B cell (primary cell): ENCODE results near the gene TAF10. TPM values are rescaled to one million over a fixed set of nuclear protein-coding genes. Genes with fewer than 3 reads are reported as not detected.
A peak's percentile ranks its signal among the peaks of the same experiment; 100 is the strongest.

Source experiments
- ATAC-seq: fragments of 200-7000 bp; cut with Tn5 transposase; one replicate; pipeline ENCODE4 v1.10.0; 2021; ENCODE audit warnings: low read depth, mild to moderate bottlenecking, moderate number of reproducible peaks, moderate library complexity
- CTCF ChIA-PET: fragments of 350-600 bp; sonication (Branson Sonifier 250); formaldehyde crosslinking; loops from one replicate; lab custom pipeline; 2021; ENCODE audit warnings: antibody characterized with exemption, inconsistent platforms; lab: Charles Lee
- POLR2A ChIA-PET: fragments of 350-600 bp; sonication (Branson Sonifier 250); formaldehyde crosslinking; loops from one replicate; lab custom pipeline; 2021; ENCODE audit warnings: antibody characterized with exemption; lab: Charles Lee
- DNase-seq: peaks from one replicate; pipeline ENCODE4 v3.0.0; 2013
- H2AFZ ChIP-seq: 2 replicates; pipeline ENCODE4 v1.6.1; 2012; ENCODE audit warnings: mild to moderate bottlenecking, low read depth, low read length; ENCODE audit not compliant: insufficient read depth, poor library complexity, severe bottlenecking
- H3K27ac ChIP-seq, 2 donors: 1 replicate in 1 of 2; 2 replicates in 1 of 2; pipeline ENCODE4 v1.5.1; 2012 to 2013; ENCODE audit warnings: low read length in 2 of 2, mild to moderate bottlenecking in 2 of 2, moderate library complexity in 1 of 2
- H3K27me3 ChIP-seq, 4 experiments: fragments of 200-600 bp in 1 of 4; sonication (generic) in 1 of 4; replicated peaks in 1 of 4; 1 replicate in 2 of 4; 2 replicates in 2 of 4; pipeline versions ENCODE4 v1.6.1 to v1.7.0; 2013 to 2016; ENCODE audit warnings: low read length in 3 of 4, mild to moderate bottlenecking in 2 of 4, mixed read lengths in 1 of 4, moderate library complexity in 1 of 4; ENCODE audit not compliant: insufficient read depth in 4 of 4, control insufficient read depth in 3 of 4; ENCODE audit errors: control extremely low read depth in 1 of 4
- H3K36me3 ChIP-seq, 2 experiments: replicated peaks in 1 of 2; 1 replicate in 1 of 2; 2 replicates in 1 of 2; pipeline versions ENCODE4 v1.6.1 to v1.7.1; 2013; ENCODE audit warnings: low read length in 1 of 2; ENCODE audit not compliant: insufficient read depth in 2 of 2, control insufficient read depth in 1 of 2; ENCODE audit errors: control extremely low read depth in 1 of 2, extremely low read depth in 1 of 2
- H3K4me1 ChIP-seq, 2 donors: fragments of 200-600 bp in 1 of 2; sonication (generic) in 1 of 2; 1 replicate in 1 of 2; 2 replicates in 1 of 2; pipeline versions ENCODE4 v1.5.1 to v1.6.1; 2013 to 2017; ENCODE audit warnings: low read length in 2 of 2; ENCODE audit not compliant: control insufficient read depth in 2 of 2, insufficient read depth in 2 of 2
- H3K4me2 ChIP-seq: replicated peaks from 2 replicates; pipeline ENCODE3; 2012; ENCODE audit warnings: mild to moderate bottlenecking, low read depth, low read length; ENCODE audit not compliant: poor library complexity, severe bottlenecking
- H3K4me3 ChIP-seq, 5 experiments: fragments of 200-600 bp in 1 of 5; sonication (generic) in 1 of 5; 1 replicate in 3 of 5; 2 replicates in 2 of 5; pipeline versions ENCODE4 v1.5.1 to v1.7.0; 2011 to 2016; ENCODE audit warnings: low read length in 4 of 5, mild to moderate bottlenecking in 4 of 5, low read depth in 2 of 5, control low read depth in 1 of 5, moderate library complexity in 1 of 5; ENCODE audit not compliant: insufficient read depth in 1 of 5; ENCODE audit errors: control extremely low read depth in 1 of 5, extremely low read depth in 1 of 5
- H3K79me2 ChIP-seq: fragments of 200-600 bp; sonication (generic); one replicate; pipeline ENCODE4 v1.6.0; 2016; ENCODE audit warnings: low read length; ENCODE audit not compliant: control insufficient read depth, insufficient read depth
- H3K9ac ChIP-seq: fragments of 200-600 bp; sonication (generic); 2 replicates; pipeline ENCODE4 v1.6.1; 2017; ENCODE audit warnings: mild to moderate bottlenecking, low read length, moderate library complexity
- H3K9me3 ChIP-seq, 3 donors: one replicate each; pipeline versions ENCODE4 v1.6.1 to v1.7.1; 2013; ENCODE audit warnings: low read length in 2 of 3; ENCODE audit not compliant: control insufficient read depth in 2 of 3, insufficient read depth in 1 of 3; ENCODE audit errors: control extremely low read depth in 1 of 3
- H4K20me1 ChIP-seq: 2 replicates; pipeline ENCODE4 v1.6.0; 2012; ENCODE audit warnings: mild to moderate bottlenecking, low read length; ENCODE audit not compliant: insufficient read depth, control insufficient read depth, poor library complexity, severe bottlenecking
- H3K27ac Mint-ChIP-seq: one replicate; pipeline ENCODE4 v1.8.0; 2021; ENCODE audit warnings: mixed read lengths
- H3K27me3 Mint-ChIP-seq: one replicate; pipeline ENCODE4 v1.8.0; 2021; ENCODE audit warnings: mixed read lengths
- H3K4me1 Mint-ChIP-seq: one replicate; pipeline ENCODE4 v1.8.0; 2021; ENCODE audit warnings: mixed read lengths
- H3K4me3 Mint-ChIP-seq: one replicate; pipeline ENCODE4 v1.8.0; 2021; ENCODE audit warnings: mixed read lengths
- H3K9me3 Mint-ChIP-seq: one replicate; pipeline ENCODE4 v1.8.0; 2022; ENCODE audit warnings: mixed read lengths; ENCODE audit not compliant: insufficient read depth
- EZH2 ChIP-seq: IDR thresholded peaks from 2 replicates; pipeline ENCODE4 v1.6.1; 2012; ENCODE audit warnings: borderline replicate concordance, low read depth, mild to moderate bottlenecking, moderate library complexity, low read length; ENCODE audit not compliant: insufficient read depth, poor library complexity, severe bottlenecking
- WGBS: methylation state at CpG from one replicate; pipeline ENCODE4 v1.1.5; 2013; ENCODE audit warnings: missing lambda C conversion rate; ENCODE audit not compliant: insufficient coverage; 5-methylcytosine and 5-hydroxymethylcytosine counted together
- intact Hi-C: fragments of 100-400 bp; cut with micrococcal nuclease; formaldehyde crosslinking; loops from one replicate; pipeline ENCODE4 v1.10.0; 2022
- polyA plus RNA-seq: library from polyadenylated mRNA; depleted of rRNA; stranded (reverse); fragments of >200 nt; gene quantifications from 2 replicates; pipeline ENCODE4 v1.2.3, GENCODE V29; 2012
- total RNA-seq, 2 donors: library from RNA; stranded (reverse); fragments of 120-200 nt in 1 of 2; gene quantifications; 1 replicate in 1 of 2; 2 replicates in 1 of 2; pipeline versions ENCODE4 v1.2.3 to v1.2.4, GENCODE V29; 2013 to 2022
- TF ChIP-seq, protein P1 (sequence below): fragments of 200-600 bp; IDR thresholded peaks from one replicate; pipeline ENCODE4 v1.8.0; 2022; ENCODE audit warnings: antibody characterized with exemption, mild to moderate bottlenecking

The TAF10 gene
- total and polyA plus RNA-seq, 2 donors (not counting 1 experiment from before 2014, with no cell fraction given), result 114 to 156 TPM

DNA sequence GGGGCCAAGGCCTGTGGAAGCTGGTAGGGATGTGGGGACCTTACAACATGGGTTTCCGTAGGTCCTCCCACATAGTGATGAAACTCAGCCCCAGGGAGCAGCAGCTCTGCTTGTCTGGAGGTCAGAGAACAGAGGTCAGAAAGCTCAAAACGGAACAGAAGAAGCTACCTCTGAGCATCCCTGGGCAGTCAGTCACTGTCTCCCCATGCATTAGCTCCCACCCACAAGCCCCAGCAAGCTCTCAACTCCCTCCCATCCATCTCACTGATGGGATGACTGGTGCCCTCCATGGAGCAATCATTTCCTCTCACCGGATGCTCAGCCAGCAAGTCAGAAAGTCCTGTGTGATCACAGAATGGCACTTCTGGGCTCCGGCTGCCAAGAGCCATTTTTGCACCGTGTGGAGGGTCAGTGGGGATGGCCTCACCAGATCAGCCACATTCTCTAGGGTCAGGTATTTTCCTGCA, 5.3 kb upstream of the TAF10 start:
- peaks cover 0 to 34% of the 10 kb centered on the region in 2 experiments for H3K36me3 ChIP-seq
- peak overlapping the region; percentile 95 for H3K4me2 ChIP-seq
- no peak overlapping the region for H3K4me3 Mint-ChIP-seq
- no peak overlapping the region for H2AFZ ChIP-seq
- no peaks in the 10 kb centered on the region for H3K27me3 ChIP-seq
- ChIA-PET CTCF (interaction anchor here (1.3 to 4.7 kb wide), 9 partner anchors 10 to 238 kb away, joined by 5 to 38 read pairs (median 8); partner anchors contain the start of genes ILK and MRPL17), POLR2A (interaction anchor here (2.0 to 3.2 kb wide), 4 partner anchors 12 to 66 kb away, joined by 7 to 38 read pairs (median 10); partner anchors contain the start of genes ILK, MRPL17 and RRP8)
- H3K4me3 ChIP-seq, result peak overlapping the region in 3 of 5 experiments; percentile 82 to 99 (median 87)
- H3K4me1 Mint-ChIP-seq, result peaks cover 11% of the 10 kb centered on the region
- no peak for TF ChIP-seq EZH2
- TF ChIP-seq, protein P1, sequence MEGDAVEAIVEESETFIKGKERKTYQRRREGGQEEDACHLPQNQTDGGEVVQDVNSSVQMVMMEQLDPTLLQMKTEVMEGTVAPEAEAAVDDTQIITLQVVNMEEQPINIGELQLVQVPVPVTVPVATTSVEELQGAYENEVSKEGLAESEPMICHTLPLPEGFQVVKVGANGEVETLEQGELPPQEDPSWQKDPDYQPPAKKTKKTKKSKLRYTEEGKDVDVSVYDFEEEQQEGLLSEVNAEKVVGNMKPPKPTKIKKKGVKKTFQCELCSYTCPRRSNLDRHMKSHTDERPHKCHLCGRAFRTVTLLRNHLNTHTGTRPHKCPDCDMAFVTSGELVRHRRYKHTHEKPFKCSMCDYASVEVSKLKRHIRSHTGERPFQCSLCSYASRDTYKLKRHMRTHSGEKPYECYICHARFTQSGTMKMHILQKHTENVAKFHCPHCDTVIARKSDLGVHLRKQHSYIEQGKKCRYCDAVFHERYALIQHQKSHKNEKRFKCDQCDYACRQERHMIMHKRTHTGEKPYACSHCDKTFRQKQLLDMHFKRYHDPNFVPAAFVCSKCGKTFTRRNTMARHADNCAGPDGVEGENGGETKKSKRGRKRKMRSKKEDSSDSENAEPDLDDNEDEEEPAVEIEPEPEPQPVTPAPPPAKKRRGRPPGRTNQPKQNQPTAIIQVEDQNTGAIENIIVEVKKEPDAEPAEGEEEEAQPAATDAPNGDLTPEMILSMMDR, result no peak
- ATAC-seq (no peak), DNase-seq (no peak)
- H4K20me1 ChIP-seq, result no peaks in the 10 kb centered on the region
- H3K27ac Mint-ChIP-seq, result no peak overlapping the region
- no peaks in the 10 kb centered on the region for H3K27me3 Mint-ChIP-seq
- peak overlapping the region; percentile 88 for H3K9ac ChIP-seq
- no peaks in the 10 kb centered on the region for H3K9me3 ChIP-seq
- H3K9me3 Mint-ChIP-seq, result no peaks in the 10 kb centered on the region
- H3K4me1 ChIP-seq, result peaks cover 25 to 42% of the 10 kb centered on the region in 2 donors
- H3K27ac ChIP-seq, result peak overlapping the region in 1 of 2 donors; percentile 97
- 98% methylated on average over 4 of the region's 5 CpGs for WGBS
- H3K79me2 ChIP-seq, result peaks cover 34% of the 10 kb centered on the region
- intact Hi-C loops, result no loop called here

DNA sequence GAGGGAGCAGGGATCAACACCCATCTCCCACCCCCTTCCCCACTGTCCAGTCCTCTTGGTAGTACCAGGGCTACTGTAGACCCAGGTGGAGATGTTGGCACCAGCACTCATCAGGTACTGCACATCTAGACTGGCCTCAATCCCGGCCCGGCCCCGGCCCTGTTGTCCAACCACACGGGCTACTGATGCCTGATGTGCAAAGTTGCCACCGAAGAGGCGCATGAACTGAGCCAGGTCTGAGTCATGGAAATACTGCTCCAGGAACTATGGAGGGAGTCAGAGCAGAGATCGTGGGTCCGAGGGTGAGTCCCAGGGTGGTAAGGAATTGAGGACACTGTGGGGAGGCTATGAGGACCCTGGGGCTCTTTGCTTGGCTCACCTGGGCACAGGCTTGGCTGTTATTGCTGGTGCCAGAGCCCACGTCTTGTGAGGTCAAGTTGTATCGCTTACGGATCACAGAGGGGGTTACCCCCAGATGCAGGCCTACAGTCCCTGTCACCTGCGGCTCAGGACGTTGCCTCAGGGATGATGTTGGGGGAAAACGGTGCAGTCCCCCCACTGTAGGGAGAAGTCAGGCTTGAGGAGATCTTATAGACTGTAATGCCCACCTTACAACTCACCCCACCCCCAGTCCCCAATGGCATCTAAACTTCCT, 4.7 kb upstream of the TAF10 start:
- ATAC-seq (no peak), DNase-seq (no peak)
- no peaks in the 10 kb centered on the region for H3K27me3 Mint-ChIP-seq
- Histone ChIP-seq H3K4me1 (peaks cover 25 to 42% of the 10 kb centered on the region in 2 donors), H3K27me3 (no peaks in the 10 kb centered on the region), H3K79me2 (peaks cover 35% of the 10 kb centered on the region), H2AFZ (no peak overlapping the region), H4K20me1 (no peaks in the 10 kb centered on the region), H3K4me3 (no peak overlapping the region), H3K4me2 (no peak overlapping the region), H3K9me3 (no peaks in the 10 kb centered on the region), H3K36me3 (peaks cover 0 to 34% of the 10 kb centered on the region in 2 experiments), H3K9ac (no peak overlapping the region), H3K27ac (no peak overlapping the region)
- CTCF ChIA-PET, result interaction anchor here (3.2 to 4.7 kb wide), 2 partner anchors 51 to 67 kb away, joined by 35 to 38 read pairs; partner anchors contain the start of gene MRPL17
- WGBS, result 94% methylated on average over 11 of the region's 14 CpGs
- POLR2A ChIA-PET, result interaction anchor here (3.2 kb wide), 1 partner anchor 12 kb away, joined by 38 read pairs; the partner anchor contains the start of genes ILK and RRP8
- H3K4me1 Mint-ChIP-seq, result peaks cover 11% of the 10 kb centered on the region
- H3K27ac Mint-ChIP-seq, result peak overlapping the region; percentile 27
- intact Hi-C loops, result no loop called here
- peak overlapping the region; percentile 35 for H3K4me3 Mint-ChIP-seq
- no peaks in the 10 kb centered on the region for H3K9me3 Mint-ChIP-seq
- no peak for TF ChIP-seq EZH2
- TF ChIP-seq, protein P1, result no peak
